ENCODE data around the gene ADAMTS16.

- TF ChIP-seq CTCF (IDR thresholded peaks at IDR 0.05), result no peak
- no peak for TF ChIP-seq POLR2A (IDR thresholded peaks at IDR 0.05)
Measured at GRCh38 chr5:5258564-5258963, 118.4 kb downstream of the ADAMTS16 start.
